Measurements from ENCODE around the gene TULP3.

The TULP3 gene

GRCh38 chr12:2958432-2959191 is 67.9 kb downstream of the TULP3 start:
- DNase-seq (ENCODE audit: low spot score): peak; percentile 86
- H3K36me3 ChIP-seq (ENCODE audit: low read depth): 0 out of 2 replicates have a peak, but pooled peaks cover 5% of the 10 kb centered on the region

GRCh38 chr12:2959192-2959504 is 68.5 kb downstream of the TULP3 start, which contains the start of gene TEAD4:
TEAD4 (plus strand) TSS chr12:2959397.
- TF ChIP-seq CTCF (IDR thresholded peaks at IDR 0.05; ENCODE audit: poor library complexity, severe bottlenecking): no peak
- H3K27me3 ChIP-seq (ENCODE audit: insufficient read depth, poor library complexity, severe bottlenecking): no peaks in the 10 kb centered on the region
- 0 out of 2 replicates have a peak, but pooled peaks cover 5% of the 10 kb centered on the region for H3K36me3 ChIP-seq (ENCODE audit: low read depth)
- H3K4me1 ChIP-seq (ENCODE audit: insufficient read depth, poor library complexity, severe bottlenecking): peaks cover 16% of the 10 kb centered on the region
- peak within 1 kb of the TSS; percentile 73 for H3K4me3 ChIP-seq (ENCODE audit: severe bottlenecking)
- DNase-seq (ENCODE audit: low spot score): peak; percentile 93
- H3K27ac ChIP-seq (ENCODE audit: poor library complexity, severe bottlenecking): peak within 1 kb of the TSS; percentile 77
- no peaks in the 10 kb centered on the region for H3K9me3 ChIP-seq (ENCODE audit: severe bottlenecking)
- ATAC-seq (ENCODE audit: low read depth): peak; percentile 63

More at GRCh38 chr12:2958432-2959191, 67.9 kb downstream of the TULP3 start:
- ATAC-seq (ENCODE audit: low read depth): peak; percentile 72
- peak overlapping the region; percentile 77 for H3K27ac ChIP-seq (ENCODE audit: poor library complexity, severe bottlenecking)
- H3K4me1 ChIP-seq (ENCODE audit: insufficient read depth, poor library complexity, severe bottlenecking): peaks cover 16% of the 10 kb centered on the region
- no peak for TF ChIP-seq CTCF (IDR thresholded peaks at IDR 0.05; ENCODE audit: poor library complexity, severe bottlenecking)
- H3K9me3 ChIP-seq (ENCODE audit: severe bottlenecking): no peaks in the 10 kb centered on the region
- no peaks in the 10 kb centered on the region for H3K27me3 ChIP-seq (ENCODE audit: insufficient read depth, poor library complexity, severe bottlenecking)
- H3K4me3 ChIP-seq (ENCODE audit: severe bottlenecking): peak overlapping the region; percentile 73

GRCh38 chr12:2959505-2960389 is 69.1 kb downstream of the TULP3 start:
- Histone ChIP-seq H3K9me3 (ENCODE audit: severe bottlenecking) (no peaks in the 10 kb centered on the region), H3K4me3 (ENCODE audit: severe bottlenecking) (peak overlapping the region; percentile 73), H3K27me3 (ENCODE audit: insufficient read depth, poor library complexity, severe bottlenecking) (no peaks in the 10 kb centered on the region), H3K36me3 (ENCODE audit: low read depth) (0 out of 2 replicates have a peak, but pooled peaks cover 6% of the 10 kb centered on the region), H3K27ac (ENCODE audit: poor library complexity, severe bottlenecking) (peak overlapping the region; percentile 77), H3K4me1 (ENCODE audit: insufficient read depth, poor library complexity, severe bottlenecking) (peaks cover 16% of the 10 kb centered on the region)
- peak; percentile 9 for TF ChIP-seq CTCF (IDR thresholded peaks at IDR 0.05; ENCODE audit: poor library complexity, severe bottlenecking)
- DNase-seq (ENCODE audit: low spot score) (no peak), ATAC-seq (ENCODE audit: low read depth) (peak; percentile 36)

- no peaks in the 10 kb centered on the region for H3K27me3 ChIP-seq (ENCODE audit: insufficient read depth, poor library complexity, severe bottlenecking)
- H3K9me3 ChIP-seq (ENCODE audit: severe bottlenecking): no peaks in the 10 kb centered on the region
- peak overlapping the region; percentile 77 for H3K27ac ChIP-seq (ENCODE audit: poor library complexity, severe bottlenecking)
- H3K36me3 ChIP-seq (ENCODE audit: low read depth): peaks cover 11% of the 10 kb centered on the region; the same call in 1 of the 2 replicates
- TF ChIP-seq CTCF (IDR thresholded peaks at IDR 0.05; ENCODE audit: poor library complexity, severe bottlenecking): no peak
- ATAC-seq (ENCODE audit: low read depth) (peak; percentile 11; the same call in 2 of the 3 replicates), DNase-seq (ENCODE audit: low spot score) (no peak)
- H3K4me1 ChIP-seq (ENCODE audit: insufficient read depth, poor library complexity, severe bottlenecking): peaks cover 16% of the 10 kb centered on the region
- peak overlapping the region; percentile 73 for H3K4me3 ChIP-seq (ENCODE audit: severe bottlenecking)
Observed at GRCh38 chr12:2960390-2960956, 69.8 kb downstream of the TULP3 start.

Data from RWPE2 (cell line).